NOMO-1 (cell line): Measurements from ENCODE around the gene VOPP1.
A peak's percentile ranks its signal among the peaks of the same experiment; 100 is the strongest.
"Not testable (repeated sequence)": the region's sequence is repeated elsewhere in the genome, so short reads cannot be mapped to it uniquely, and the experiment has no call there.

ENCODE experiments used
- DNase-seq, 2 experiments: peaks; one replicate each; lab custom pipeline; 2025; ENCODE audit not compliant: unreplicated experiment in 2 of 2; lab: John Stamatoyannopoulos, UW

Gene VOPP1

GRCh38 chr7:55572378-55573233 is at the start of gene VOPP1:
VOPP1 (minus strand) TSS chr7:55572502; CDS start chr7:55572324, 178 bp downstream.
- peak; percentile 36 to 66 for DNase-seq

GRCh38 chr7:55618913-55619312 is 46.6 kb upstream of the VOPP1 start:
- DNase-seq, result no peak

- not testable (repeated sequence) for DNase-seq
Measured at GRCh38 chr7:55614365-55615064, 42.2 kb upstream of the VOPP1 start.

- DNase-seq, result not testable (repeated sequence)
Measured at GRCh38 chr7:55609726-55610125, 37.4 kb upstream of the VOPP1 start.

- DNase-seq, result not testable (repeated sequence)
Measured at GRCh38 chr7:55605661-55606060, 33.4 kb upstream of the VOPP1 start.

GRCh38 chr7:55597944-55598499 is 25.7 kb upstream of the VOPP1 start:
- DNase-seq, result not testable (repeated sequence)

GRCh38 chr7:55597214-55597739 is 25.0 kb upstream of the VOPP1 start:
- DNase-seq, result not testable (repeated sequence)

- DNase-seq, result no peak
Measured at GRCh38 chr7:55595511-55595910, 23.2 kb upstream of the VOPP1 start.

- no peak for DNase-seq
Measured at GRCh38 chr7:55594870-55595269, 22.6 kb upstream of the VOPP1 start.

GRCh38 chr7:55594414-55594813 is 22.1 kb upstream of the VOPP1 start:
- DNase-seq, result no peak

GRCh38 chr7:55593515-55594318 is 21.4 kb upstream of the VOPP1 start:
- DNase-seq, result peak; percentile 23 to 45

- no peak for DNase-seq
Measured at GRCh38 chr7:55593172-55593514, 20.8 kb upstream of the VOPP1 start.

- DNase-seq, result no peak
Measured at GRCh38 chr7:55592492-55592891, 20.2 kb upstream of the VOPP1 start.

GRCh38 chr7:55591282-55591931 is 19.1 kb upstream of the VOPP1 start:
- DNase-seq, result no peak

GRCh38 chr7:55590517-55591281 is 18.4 kb upstream of the VOPP1 start:
- no peak for DNase-seq

- DNase-seq, result no peak
Measured at GRCh38 chr7:55589905-55590304, 17.6 kb upstream of the VOPP1 start.

- no peak for DNase-seq
Measured at GRCh38 chr7:55588976-55589604, 16.8 kb upstream of the VOPP1 start.

- no peak for DNase-seq
Measured at GRCh38 chr7:55588379-55588699, 16.0 kb upstream of the VOPP1 start.
